SW480 (cell line): ENCODE results near the gene WDR90.

ENCODE experiments used
- DNase-seq: peaks from one replicate; pipeline ENCODE4 v3.0.0-alpha.2; 2016; ENCODE audit warnings: low spot score

Gene WDR90

GRCh38 chr16:626787-627453 lies 22.2 kb upstream of the WDR90 start:
- DNase-seq, result no peak

- DNase-seq, result no peak
Observed at GRCh38 chr16:627454-628239, 21.5 kb upstream of the WDR90 start.

- no peak for DNase-seq
Observed at GRCh38 chr16:628321-629061, 20.7 kb upstream of the WDR90 start.

GRCh38 chr16:629185-629832 lies 19.9 kb upstream of the WDR90 start:
- no peak for DNase-seq

- DNase-seq, result no peak
Observed at GRCh38 chr16:629833-630248, 19.3 kb upstream of the WDR90 start.

GRCh38 chr16:630249-630814 lies 18.8 kb upstream of the WDR90 start:
- no peak for DNase-seq

- DNase-seq, result no peak
Observed at GRCh38 chr16:630815-631405, 18.3 kb upstream of the WDR90 start, which contains the start of gene WFIKKN1. Gene WFIKKN1 (plus strand): TSS chr16:630985. CDS start chr16:631254, 269 bp downstream.

GRCh38 chr16:631808-632358 lies 17.3 kb upstream of the WDR90 start:
- no peak for DNase-seq

- no peak for DNase-seq
Observed at GRCh38 chr16:632486-633335, 16.5 kb upstream of the WDR90 start.

GRCh38 chr16:633336-634050 lies 15.7 kb upstream of the WDR90 start:
- no peak for DNase-seq

- DNase-seq, result no peak
Observed at GRCh38 chr16:634051-634670, 15.0 kb upstream of the WDR90 start.

GRCh38 chr16:634996-635395 lies 14.2 kb upstream of the WDR90 start:
- DNase-seq, result no peak

- no peak for DNase-seq
Observed at GRCh38 chr16:635573-636205, 13.5 kb upstream of the WDR90 start.

GRCh38 chr16:636206-637080 lies 12.7 kb upstream of the WDR90 start, which contains the start of gene METTL26:
Gene METTL26 (minus strand): TSS chr16:636305. CDS start chr16:636290, 15 bp downstream.
- DNase-seq, result peak; percentile 95

- no peak for DNase-seq
Observed at GRCh38 chr16:637081-638018, 11.8 kb upstream of the WDR90 start.

- DNase-seq, result no peak
Observed at GRCh38 chr16:638034-638543, 11.1 kb upstream of the WDR90 start.
